HG02943 (cell line): ENCODE measurements around the gene PDC.

Experiments
- ATAC-seq: cut with Tn5 transposase; IDR thresholded peaks from one replicate; pipeline ENCODE4 v1.9.1; 2021; ENCODE audit warnings: mild to moderate bottlenecking, low read depth, moderate library complexity; ENCODE audit not compliant: unreplicated experiment

Gene PDC

DNA sequence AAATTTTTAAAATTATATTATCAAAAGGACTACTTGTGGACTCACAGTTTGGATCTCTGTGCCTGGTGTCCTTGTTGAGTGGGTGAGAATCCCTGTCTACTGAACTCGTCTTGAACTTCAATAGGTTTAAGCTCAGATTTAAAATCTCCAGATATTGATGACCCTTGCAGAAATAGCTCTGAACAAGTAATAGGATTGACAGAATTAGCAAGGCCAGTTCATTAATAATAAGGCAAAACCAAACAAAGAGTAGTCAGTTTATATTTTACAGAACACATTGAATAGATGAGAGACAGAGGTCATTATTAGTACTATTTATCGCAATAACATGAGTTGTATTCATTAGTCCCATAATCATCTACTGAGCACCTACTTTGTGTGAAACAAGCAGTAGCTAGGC, at the start of gene PDC:
Gene PDC, minus strand, starts transcription at position 101 of the 400 bp plus-strand sequence. CDS start 11,655 bp downstream, outside the sequence.
- ATAC-seq = no peak

DNA sequence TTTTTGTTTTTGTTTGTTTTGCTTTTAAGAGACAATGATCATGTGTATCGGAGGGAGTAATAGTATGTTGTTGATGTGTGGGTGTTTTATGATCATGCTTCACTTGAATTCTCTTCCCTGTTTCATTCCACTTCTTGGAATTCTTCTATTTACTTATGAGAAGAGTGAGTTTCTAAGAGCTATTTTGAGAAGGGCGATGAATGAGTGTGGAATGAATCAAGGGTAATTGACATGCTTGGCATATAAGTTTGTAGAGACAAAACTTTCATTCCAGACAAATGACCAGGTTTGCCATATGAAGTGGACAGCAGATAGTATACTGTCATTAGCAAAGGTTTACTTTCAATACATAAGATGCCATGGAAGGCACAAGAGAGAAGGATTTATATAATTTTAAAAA, 42.3 kb upstream of the PDC start:
- ATAC-seq = no peak

DNA sequence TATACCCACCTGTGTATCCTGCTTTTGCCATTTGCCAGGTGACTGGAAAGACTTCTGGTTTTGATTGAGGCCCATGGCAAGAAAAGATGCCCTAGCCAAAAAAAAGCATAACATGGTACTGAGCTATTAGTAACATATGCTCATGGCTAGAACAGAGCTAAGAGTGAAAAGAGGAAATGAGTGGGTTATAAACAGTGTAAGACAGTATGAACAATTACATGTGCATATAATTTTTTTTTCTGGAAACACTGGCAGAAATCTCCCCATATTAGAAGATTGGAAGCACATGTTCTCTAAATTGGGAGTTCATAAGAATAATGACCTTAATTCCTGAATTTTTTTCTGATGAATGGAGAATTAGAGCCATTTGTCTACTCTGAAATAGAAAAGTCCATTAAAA, 41.2 kb upstream of the PDC start:
- no peak for ATAC-seq

DNA sequence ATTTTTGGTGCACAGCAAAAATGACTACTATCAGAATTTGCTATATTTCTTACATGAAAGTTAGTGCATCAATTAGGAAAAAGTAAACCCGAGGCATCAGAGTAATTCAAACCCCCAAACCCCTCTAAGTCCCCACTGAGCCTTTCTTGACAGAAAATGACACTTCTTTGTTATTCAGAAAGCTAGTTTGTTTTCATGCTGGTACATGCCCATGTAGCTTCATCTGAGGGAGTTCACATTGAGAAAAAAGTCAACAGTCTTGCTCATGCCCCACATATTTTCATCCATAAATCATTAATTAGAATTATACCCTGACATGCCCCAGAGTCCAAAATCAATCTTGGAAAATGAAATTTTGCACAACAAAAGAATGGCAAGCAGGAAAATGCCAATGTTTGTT, 39.9 kb upstream of the PDC start:
- no peak for ATAC-seq

DNA sequence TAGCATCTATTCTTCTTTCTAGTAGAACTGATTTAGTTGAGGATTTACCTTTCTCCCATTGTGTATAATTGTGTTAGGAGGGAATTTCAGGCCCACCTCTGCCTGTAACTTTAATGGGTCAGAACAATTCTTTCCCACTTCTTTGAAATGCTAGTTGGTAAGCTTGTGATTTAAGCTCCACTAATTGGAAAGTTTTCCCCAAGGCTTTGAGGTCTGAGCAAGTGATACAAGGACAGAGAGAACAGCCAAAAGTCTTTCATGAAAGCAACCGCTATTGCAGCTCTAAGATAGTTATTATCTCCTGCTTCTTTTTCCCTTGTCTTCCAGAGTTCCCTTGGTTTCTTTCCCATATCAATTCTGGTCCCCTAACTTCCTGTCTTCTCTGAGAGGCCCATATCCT, 38.7 kb upstream of the PDC start:
- ATAC-seq = no peak

DNA sequence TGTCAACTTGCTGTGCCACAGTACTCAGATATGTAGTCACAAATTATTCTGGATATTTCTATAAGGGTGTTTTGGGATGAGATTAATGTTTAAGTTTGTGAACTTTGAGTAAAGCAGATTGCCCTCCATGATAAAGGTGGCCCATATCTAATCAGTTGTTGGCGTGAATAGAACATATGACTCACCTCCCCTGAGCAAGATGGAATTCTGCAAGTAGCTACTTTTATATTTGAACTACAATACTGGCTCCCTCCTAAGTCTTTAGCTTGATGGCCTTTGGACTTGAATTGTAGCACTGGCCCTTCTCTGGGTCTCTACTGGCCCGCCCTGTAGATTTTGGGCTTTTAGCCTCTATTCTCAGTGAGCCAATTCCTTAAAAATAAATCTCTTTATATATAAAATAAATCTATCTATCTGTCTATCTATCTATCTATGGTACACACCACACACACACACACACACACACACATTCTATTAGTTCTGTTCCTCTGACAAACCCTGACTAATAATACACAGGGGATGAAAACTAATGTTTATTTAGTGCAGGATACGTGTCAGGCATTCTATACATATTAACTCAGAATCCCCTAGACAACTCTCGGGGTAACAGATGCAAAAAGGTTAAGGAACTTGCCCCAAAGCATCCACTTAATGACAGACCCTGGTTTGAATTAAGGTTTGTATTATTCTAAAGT, 37.9 kb upstream of the PDC start:
- ATAC-seq = no peak

DNA sequence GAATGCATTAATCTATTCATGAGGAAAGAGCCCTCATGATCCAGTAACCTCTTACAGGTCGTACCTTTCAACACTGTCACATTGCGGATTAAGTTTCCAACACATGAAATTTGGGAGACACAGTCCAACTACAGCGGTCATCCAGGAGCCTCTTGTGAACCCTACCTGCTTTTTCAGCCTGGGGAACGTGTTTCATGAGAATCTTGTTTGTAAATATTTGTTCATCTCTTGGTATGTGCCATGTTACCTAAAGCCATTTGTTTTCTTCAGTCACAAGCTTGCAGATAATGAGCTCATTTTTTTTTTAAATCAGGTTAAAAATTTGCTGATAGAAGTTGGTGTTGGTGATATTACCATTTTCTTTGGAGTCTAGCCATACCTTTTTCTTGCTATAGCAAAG, 37.2 kb upstream of the PDC start:
- ATAC-seq = no peak

DNA sequence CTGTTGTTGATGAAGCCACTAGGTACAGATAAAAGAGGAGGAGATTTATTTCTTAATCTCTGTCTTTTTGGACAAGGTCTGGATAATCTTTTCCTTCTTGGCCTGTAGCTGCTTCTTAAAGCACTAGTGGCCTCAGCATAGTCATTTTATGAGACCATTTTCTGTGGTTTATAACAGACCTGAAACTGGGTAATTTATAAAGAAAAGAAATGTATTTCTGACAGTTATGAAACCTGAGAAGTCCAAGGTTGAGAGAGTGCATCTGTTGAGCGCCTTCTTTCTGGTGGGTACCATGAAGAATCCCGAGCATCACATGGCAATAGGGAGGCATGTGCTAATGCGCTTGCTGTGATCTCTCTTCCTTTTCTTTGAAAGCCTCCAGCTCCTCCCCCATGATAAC, 36.7 kb upstream of the PDC start:
- ATAC-seq = no peak

DNA sequence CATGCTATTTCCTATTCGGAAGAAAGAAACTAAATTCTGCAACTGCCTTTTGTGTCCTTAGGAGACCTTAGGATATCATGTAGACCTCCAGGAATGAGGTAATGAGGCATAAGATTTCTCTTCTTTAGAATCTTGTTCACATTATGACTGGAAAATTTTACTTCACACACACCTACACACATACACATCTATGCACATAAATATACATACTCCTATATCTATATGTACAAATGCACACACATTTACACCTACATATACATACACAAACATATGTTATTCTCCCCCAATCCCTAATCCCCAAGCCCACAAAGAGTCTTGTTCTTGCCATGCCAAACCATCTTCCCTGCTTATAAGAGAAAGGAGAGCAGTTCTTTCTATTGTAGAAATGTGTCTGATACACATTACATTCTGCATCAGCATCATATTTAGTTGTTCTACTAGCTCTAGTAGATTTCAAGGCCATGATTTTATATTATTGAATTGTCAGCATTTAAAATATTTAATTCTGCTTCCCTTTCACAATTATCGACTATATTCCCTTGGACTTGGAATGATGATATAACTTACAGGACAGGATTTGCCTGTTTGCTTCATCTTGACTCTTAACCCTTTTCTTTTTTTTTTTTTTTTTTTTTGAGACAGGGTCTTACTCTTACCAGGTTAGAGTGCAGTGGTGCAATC, 35.4 kb upstream of the PDC start:
- ATAC-seq = no peak

DNA sequence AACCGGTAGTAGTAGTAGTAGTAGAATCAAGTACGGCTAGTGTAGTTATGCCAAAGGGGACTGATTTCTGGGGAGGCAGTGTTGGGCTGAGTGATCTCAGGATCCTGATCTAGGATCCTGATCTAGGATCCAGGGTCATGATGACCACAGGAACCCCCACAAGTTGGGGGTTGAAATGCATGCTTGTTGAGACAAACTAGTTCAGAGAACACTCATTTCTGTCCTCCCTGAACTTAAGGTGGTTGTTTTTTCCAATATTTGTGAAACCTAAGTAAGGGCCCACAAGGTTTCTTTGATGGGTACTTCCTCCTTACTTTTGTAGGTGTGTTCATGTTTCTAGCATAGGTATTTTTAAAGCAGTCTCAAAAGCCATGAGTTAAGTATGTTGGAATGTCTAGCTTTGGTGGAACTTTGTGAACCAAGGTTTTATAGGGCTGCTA, 33.9 kb upstream of the PDC start:
- ATAC-seq = no peak

DNA sequence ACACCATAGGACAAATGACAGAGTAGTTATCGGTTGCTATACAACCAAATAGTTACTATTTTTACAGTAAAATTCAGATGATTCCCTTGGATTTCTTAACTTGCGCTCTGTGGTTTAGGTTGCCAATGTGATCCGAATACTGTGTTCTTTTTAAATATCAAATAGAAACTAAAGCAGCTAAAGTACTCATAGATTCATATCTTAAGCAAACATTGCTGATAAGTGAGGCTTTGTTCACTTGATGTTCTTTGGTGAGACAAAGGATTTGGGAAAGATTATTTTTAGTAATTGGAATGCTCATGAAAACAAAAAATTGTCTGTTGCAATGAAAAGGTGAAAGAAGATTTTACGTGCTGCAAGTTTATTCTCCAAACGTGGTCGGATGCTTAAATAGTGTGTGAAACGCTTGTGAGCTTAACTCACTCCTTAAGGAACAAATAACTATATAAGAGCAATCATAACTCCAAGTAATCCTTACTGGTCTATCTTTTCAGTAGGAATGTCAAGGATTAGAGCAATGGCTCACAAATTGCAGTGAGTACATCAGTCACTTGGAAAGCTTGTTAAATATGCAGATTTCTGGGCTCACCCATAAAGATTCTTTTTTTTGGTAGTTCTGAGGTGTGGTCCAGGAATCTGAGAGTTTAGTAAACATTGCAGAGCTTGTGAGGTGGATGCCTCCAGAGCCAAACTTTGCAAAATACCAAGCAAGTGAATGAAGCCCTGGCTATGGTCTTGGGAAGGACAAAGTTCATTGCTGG, 31.8 kb upstream of the PDC start:
- ATAC-seq = no peak

DNA sequence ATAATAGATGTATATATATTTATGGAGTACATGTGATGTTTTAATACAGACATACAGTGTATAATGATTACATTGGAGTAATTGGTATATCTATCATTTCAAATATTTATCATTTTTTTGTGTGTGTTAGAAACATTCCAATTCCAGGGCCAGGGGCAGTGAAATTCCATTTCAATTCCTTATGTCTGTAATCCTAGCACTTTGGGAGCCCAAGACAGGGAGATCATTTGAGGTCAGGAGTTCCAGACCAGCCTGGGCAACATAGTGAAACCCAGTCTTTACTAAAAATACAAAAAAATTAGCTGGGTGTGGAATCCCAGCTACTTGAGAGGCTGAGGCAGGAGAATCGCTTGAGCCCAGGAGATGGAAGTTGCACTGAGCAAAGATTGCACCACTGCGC, 30.4 kb upstream of the PDC start:
- ATAC-seq = no peak

DNA sequence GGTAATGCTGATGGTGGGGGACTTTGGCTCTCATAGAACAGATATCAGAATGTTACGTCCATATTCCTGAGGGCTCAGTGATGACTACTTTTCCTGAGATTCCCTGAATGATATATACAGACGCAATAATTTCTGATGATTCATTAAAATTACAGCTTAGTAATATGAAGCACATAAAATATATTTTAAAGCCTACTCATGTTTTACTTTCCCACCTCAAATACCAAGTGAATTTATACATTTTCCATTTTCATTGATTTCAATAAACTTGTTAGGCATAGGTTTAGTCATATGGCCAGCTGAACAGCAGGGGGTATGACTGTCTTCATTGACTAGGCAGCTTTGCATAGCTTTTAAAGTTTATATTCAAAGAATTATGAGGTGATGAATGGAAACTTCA, 26.2 kb upstream of the PDC start:
- ATAC-seq = no peak

DNA sequence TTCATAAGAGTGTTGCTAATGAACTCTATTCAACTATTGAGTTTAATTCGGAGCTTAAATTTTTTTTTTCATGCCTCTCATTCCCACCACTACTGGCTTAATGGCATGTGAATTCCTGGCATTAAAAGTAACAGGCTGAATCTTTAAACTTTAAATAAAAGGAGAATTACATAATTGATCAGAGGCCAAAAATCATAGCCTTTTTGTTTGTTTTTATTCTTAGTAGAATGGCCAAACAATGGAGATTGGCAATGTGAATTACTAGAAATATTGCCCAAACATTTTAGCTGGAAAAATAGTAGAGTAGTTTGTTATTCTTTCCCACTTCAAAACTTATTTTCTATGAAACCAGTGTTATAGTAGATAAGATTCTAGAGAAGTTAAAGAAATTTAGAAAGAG, 25.1 kb upstream of the PDC start:
- ATAC-seq = no peak

DNA sequence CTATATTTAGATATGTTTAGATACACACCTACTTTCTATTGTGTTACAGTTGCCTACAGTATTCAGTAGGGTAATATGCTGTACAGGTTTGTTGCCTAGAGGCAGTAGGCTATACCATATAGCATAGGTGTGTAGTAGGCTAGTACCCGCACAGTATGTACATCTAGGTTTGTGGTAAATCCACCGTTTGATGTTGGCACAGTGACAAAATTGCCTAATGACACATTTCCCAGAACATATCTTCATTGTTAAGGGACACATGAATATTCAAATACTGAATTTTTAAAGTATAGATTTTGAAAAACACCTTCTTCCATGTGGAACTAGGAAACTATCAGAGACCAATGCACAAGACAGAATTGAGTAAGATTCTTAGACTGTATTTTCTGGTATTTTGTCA, 22.6 kb upstream of the PDC start:
- ATAC-seq = no peak

DNA sequence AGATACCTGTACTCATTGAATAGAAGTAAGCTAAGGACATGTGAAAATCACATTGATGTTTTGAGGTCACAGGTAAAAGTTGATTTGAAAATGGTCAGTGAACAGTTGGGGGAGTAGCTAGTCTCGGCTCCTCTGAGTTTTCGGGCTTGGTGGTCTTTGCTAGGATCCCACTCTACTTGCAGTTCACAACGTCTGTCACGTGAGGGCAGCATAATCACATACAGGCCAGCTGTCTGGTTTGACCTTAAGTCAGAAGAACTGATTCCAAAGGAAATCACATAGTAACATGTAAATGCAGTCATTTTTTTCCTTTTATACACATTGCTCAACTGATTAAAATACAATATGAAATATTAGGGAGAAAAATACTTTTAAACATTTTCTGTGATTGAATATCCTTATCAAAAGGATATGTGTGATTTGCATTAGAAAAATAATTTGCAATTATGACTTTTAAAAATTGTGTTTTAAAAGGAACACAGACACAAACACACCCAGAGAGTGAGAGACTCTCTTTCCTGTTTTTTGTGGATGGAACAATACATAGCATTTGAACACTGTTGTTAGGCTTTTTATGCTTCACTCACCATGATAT, 21.8 kb upstream of the PDC start:
- no peak for ATAC-seq

DNA sequence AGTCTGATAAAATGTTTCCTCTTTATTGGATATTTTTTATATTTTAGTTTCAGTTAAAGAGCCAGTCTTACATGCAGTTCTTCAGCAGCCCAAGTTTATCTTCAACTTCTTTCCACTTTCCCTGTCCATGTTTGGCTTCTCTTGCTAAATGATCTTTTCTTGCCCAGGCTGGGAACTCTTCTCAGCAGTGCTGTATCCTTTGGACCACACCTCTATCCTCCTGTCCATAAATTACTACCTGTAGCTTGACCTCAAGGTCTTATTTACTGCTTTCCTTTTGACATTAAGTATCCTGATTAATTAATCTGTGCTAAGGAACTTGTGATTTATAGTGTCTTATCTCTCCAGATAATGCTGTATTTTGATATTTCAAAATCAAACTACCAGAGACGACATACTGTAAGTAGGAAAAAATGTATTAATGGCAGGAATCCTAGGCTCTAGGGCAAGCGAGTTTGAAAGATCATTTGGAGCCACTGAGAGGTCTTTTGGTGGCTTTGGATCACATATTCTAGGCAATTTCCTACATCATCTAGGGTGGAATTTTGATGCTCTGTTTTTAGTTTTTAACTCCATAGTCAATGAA, 20.5 kb upstream of the PDC start:
- no peak for ATAC-seq

DNA sequence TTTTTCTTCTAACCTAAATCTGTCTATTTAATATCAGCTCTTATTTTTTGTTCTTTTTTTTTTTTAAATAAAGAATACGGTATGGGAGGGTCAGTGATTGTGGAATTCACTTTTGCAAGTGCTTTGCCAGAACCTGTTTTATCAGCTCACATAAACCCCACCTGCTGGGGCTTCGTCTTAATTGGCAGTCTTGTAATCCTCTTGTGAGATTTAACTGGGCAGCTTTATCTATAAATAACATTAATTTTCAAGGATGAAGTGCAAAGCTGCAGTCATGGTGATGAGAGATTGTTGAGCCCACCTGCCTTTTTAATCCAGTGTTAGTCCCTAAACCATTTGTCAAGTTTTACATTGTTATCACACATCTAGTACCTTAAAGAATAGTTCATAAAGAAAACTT, 18.2 kb upstream of the PDC start:
- no peak for ATAC-seq

DNA sequence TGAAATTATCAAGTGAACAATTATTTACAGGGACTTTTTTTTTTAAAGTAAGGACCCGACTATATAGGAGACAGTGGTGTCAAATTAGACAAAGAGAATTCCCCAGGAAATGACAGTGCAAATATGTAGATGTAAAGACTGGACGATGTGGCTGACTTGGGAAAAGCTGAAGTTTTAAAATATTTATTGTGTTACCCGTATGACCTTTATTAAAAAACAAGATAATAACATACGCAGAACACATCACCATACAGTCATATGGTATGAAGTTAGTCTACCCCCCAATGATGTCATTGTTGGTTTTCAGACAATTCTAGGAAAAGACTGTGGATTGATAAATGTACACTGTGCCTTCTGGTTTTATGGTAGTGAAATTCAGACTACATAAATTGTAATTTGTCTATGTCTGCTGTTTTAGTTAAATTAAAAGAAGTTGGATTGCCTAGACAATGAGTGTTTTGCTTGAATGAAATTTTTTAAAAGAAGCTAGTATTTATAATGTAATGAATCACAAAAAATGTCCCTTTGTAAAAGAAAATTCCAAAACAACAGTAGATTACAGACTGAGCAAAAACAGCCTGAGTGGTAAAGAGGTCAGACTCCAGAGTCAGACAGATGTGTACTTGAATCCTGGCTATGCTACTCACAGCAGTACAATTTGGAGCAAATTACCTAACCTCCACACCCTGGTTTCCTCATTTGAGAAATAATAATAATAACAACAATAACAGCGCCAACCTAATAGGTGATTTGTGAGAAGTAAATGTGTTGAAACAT, 15.5 kb upstream of the PDC start:
- no peak for ATAC-seq

DNA sequence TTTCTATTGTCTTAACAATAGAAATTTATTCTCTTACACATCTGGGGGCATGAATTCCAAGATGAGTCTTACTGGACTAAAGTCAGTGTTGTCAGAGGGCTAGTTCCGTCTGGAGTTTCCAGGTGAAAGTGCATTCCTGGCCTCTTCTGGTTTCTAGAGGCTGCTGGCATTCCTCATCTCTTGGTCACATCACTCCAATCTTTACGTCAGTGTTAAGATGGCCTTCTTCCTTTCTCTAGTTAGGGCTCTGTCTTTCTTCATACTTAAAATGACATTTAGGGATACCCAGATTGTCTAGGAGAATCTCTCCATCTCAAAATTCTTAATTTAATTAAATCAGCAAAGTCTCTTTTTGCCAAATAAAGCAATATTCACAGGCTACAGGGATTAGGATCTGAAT, 13.3 kb upstream of the PDC start:
- no peak for ATAC-seq
